Left ventricle myocardium superior (tissue), 1 donor: ENCODE data around the gene INSYN2A. TPM values are rescaled to one million over a fixed set of nuclear protein-coding genes. Genes with fewer than 3 reads are reported as not detected.

Source experiments
- ATAC-seq: fragments of 200-7000 bp; cut with Tn5 transposase; one replicate; pipeline ENCODE4 v1.9.1; 2020; ENCODE audit warnings: mild to moderate bottlenecking, moderate library complexity
- DNase-seq: peaks from one replicate; pipeline ENCODE4 v3.0.0-alpha.2; 2020
- intact Hi-C: fragments of 100-400 bp; cut with micrococcal nuclease; formaldehyde crosslinking; loops from one replicate; pipeline ENCODE4 v1.11.0; 2022
- long read RNA-seq: library from polyadenylated mRNA; unstranded; transcript quantifications from one replicate; pipeline ENCODE4 v2.0.0, GENCODE V29; 2021
- total RNA-seq: library from RNA; stranded (reverse); fragmentation: NEBNext Ultra II Directional; extraction: Animal tissue kit (Norgen Biotek cat#: 25700); gene quantifications from one replicate; pipeline ENCODE4 v1.2.1, GENCODE V29; 2021
- donor health status: DM: no; HTN: yes; CAD: no; lungs with severe emphysema.

The INSYN2A gene
- total RNA-seq = not detected
- long read RNA-seq, partial matches to known transcripts = 0 of 1 reads
- long read RNA-seq, other reads (novel, unspliced or antisense) = 1 of 1 reads

GRCh38 chr10:127196282-127197153, at the start of gene INSYN2A:
Gene INSYN2A, minus strand, starts transcription at chr10:127196591. Its CDS starts 20,196 bp downstream, at chr10:127176395.
- DNase-seq (peak; percentile 50), ATAC-seq (peak; percentile 54)
- intact Hi-C loops = no loop called here

- no peak for DNase-seq
- ATAC-seq = no peak
- intact Hi-C loops = no loop called here
Measured at GRCh38 chr10:127245456-127245855, 49.1 kb upstream of the INSYN2A start.

GRCh38 chr10:127243490-127244272, 47.3 kb upstream of the INSYN2A start:
- ATAC-seq = no peak
- intact Hi-C loops = no loop called here
- DNase-seq = peak; percentile 33

- no peak for ATAC-seq
Measured at GRCh38 chr10:127242914-127243313, 46.5 kb upstream of the INSYN2A start.

GRCh38 chr10:127236266-127236665, 39.9 kb upstream of the INSYN2A start:
- intact Hi-C loops = no loop called here
- no peak for ATAC-seq
- no peak for DNase-seq

More at GRCh38 chr10:127242914-127243313, 46.5 kb upstream of the INSYN2A start:
- DNase-seq = no peak
- intact Hi-C loops = no loop called here

- intact Hi-C loops = no loop called here
- ATAC-seq (no peak), DNase-seq (no peak)
Measured at GRCh38 chr10:127234306-127234800, 38.0 kb upstream of the INSYN2A start.

GRCh38 chr10:127228195-127228787, 31.9 kb upstream of the INSYN2A start:
- intact Hi-C loops = no loop called here
- DNase-seq (no peak), ATAC-seq (no peak)

GRCh38 chr10:127227663-127228062, 31.3 kb upstream of the INSYN2A start:
- intact Hi-C loops = no loop called here
- DNase-seq (no peak), ATAC-seq (no peak)

- no peak for ATAC-seq
- no peak for DNase-seq
- intact Hi-C loops = no loop called here
Measured at GRCh38 chr10:127227027-127227426, 30.6 kb upstream of the INSYN2A start.

GRCh38 chr10:127221281-127221680, 24.9 kb upstream of the INSYN2A start:
- intact Hi-C loops = no loop called here
- ATAC-seq (no peak), DNase-seq (no peak)

GRCh38 chr10:127218658-127219057, 22.3 kb upstream of the INSYN2A start:
- DNase-seq (no peak), ATAC-seq (no peak)
- intact Hi-C loops = no loop called here

- intact Hi-C loops = no loop called here
- DNase-seq (no peak), ATAC-seq (no peak)
Measured at GRCh38 chr10:127216786-127217185, 20.4 kb upstream of the INSYN2A start.

GRCh38 chr10:127216274-127216673, 19.9 kb upstream of the INSYN2A start:
- no peak for ATAC-seq
- intact Hi-C loops = no loop called here
- no peak for DNase-seq

GRCh38 chr10:127215866-127216265, 19.5 kb upstream of the INSYN2A start:
- ATAC-seq (no peak), DNase-seq (no peak)
- intact Hi-C loops = no loop called here

GRCh38 chr10:127210936-127211466, 14.6 kb upstream of the INSYN2A start:
- DNase-seq (no peak), ATAC-seq (no peak)
- intact Hi-C loops = no loop called here

- intact Hi-C loops = no loop called here
- no peak for DNase-seq
- no peak for ATAC-seq
Measured at GRCh38 chr10:127207081-127207480, 10.7 kb upstream of the INSYN2A start.

GRCh38 chr10:127203067-127203466, 6.7 kb upstream of the INSYN2A start:
- no peak for DNase-seq
- no peak for ATAC-seq
- intact Hi-C loops = no loop called here

GRCh38 chr10:127200646-127201045, 4.3 kb upstream of the INSYN2A start:
- DNase-seq = no peak
- no peak for ATAC-seq
- intact Hi-C loops = no loop called here

GRCh38 chr10:127198721-127199120, 2.3 kb upstream of the INSYN2A start:
- intact Hi-C loops = no loop called here
- DNase-seq (no peak), ATAC-seq (no peak)
